Mesothelial cell of epicardium (in vitro differentiated cells): ENCODE measurements around the gene ATAD2B. TPM values are rescaled to one million over a fixed set of nuclear protein-coding genes. Genes with fewer than 3 reads are reported as not detected.

Source experiments
- DNase-seq, 2 experiments: peaks; one replicate each; pipeline ENCODE4 v3.0.0; 2021; ENCODE audit warnings: low spot score in 2 of 2; ENCODE audit not compliant: unreplicated experiment in 2 of 2
- H3K27ac Mint-ChIP-seq: 2 replicates; pipeline ENCODE4 v1.8.0; 2021; ENCODE audit warnings: mixed read lengths
- H3K27me3 Mint-ChIP-seq: 2 replicates; pipeline ENCODE4 v1.8.0; 2021; ENCODE audit warnings: low read depth, mixed read lengths
- H3K36me3 Mint-ChIP-seq: 2 replicates; pipeline ENCODE4 v1.8.0; 2021; ENCODE audit warnings: mixed read lengths
- H3K4me1 Mint-ChIP-seq: 2 replicates; pipeline ENCODE4 v1.8.0; 2021; ENCODE audit warnings: mixed read lengths
- H3K4me3 Mint-ChIP-seq: 2 replicates; pipeline ENCODE4 v1.8.0; 2021; ENCODE audit warnings: mild to moderate bottlenecking, moderate library complexity, mixed read lengths
- H3K9me3 Mint-ChIP-seq: 2 replicates; pipeline ENCODE4 v1.8.0; 2021; ENCODE audit warnings: mixed read lengths
- total RNA-seq: library from RNA; stranded (reverse); gene quantifications from 3 replicates; pipeline ENCODE4 v1.2.1, GENCODE V29; 2021
- TF ChIP-seq, protein P1 (sequence below): fragments of 200-600 bp; sonication (generic); IDR thresholded peaks from one replicate; pipeline ENCODE4 v1.5.0; 2021; ENCODE audit warnings: antibody characterized with exemption; ENCODE audit not compliant: unreplicated experiment

ATAD2B gene
- total RNA-seq, 1 donor from 2014 or later: 35.6 TPM

DNA sequence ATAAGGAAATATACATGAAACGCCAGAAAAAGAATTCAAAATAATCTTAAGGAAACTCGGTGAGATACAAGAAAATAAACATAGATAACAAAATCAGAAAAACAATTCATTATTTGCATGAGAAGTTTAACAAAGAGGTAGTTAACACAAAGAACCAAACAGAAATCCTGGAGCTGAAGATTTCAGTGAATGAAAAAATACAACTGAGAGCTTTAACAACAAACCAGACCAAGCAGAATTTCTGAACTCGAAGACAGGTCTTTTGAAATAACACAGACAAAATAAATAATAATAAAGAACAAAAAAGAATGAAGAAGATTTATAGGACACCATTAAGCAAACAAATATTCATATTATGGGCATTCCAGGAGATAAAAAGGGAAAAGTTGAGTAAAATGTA is 204.7 kb downstream of the ATAD2B start:
- TF ChIP-seq, protein P1, sequence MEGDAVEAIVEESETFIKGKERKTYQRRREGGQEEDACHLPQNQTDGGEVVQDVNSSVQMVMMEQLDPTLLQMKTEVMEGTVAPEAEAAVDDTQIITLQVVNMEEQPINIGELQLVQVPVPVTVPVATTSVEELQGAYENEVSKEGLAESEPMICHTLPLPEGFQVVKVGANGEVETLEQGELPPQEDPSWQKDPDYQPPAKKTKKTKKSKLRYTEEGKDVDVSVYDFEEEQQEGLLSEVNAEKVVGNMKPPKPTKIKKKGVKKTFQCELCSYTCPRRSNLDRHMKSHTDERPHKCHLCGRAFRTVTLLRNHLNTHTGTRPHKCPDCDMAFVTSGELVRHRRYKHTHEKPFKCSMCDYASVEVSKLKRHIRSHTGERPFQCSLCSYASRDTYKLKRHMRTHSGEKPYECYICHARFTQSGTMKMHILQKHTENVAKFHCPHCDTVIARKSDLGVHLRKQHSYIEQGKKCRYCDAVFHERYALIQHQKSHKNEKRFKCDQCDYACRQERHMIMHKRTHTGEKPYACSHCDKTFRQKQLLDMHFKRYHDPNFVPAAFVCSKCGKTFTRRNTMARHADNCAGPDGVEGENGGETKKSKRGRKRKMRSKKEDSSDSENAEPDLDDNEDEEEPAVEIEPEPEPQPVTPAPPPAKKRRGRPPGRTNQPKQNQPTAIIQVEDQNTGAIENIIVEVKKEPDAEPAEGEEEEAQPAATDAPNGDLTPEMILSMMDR: no peak
- H3K9me3 Mint-ChIP-seq: peaks cover 37% of the 10 kb centered on the region
- no peaks in the 10 kb centered on the region for H3K27me3 Mint-ChIP-seq
- no peak overlapping the region for H3K27ac Mint-ChIP-seq
- no peak overlapping the region for H3K4me3 Mint-ChIP-seq
- H3K36me3 Mint-ChIP-seq: peaks cover 43% of the 10 kb centered on the region
- no peaks in the 10 kb centered on the region for H3K4me1 Mint-ChIP-seq
- no peak for DNase-seq

DNA sequence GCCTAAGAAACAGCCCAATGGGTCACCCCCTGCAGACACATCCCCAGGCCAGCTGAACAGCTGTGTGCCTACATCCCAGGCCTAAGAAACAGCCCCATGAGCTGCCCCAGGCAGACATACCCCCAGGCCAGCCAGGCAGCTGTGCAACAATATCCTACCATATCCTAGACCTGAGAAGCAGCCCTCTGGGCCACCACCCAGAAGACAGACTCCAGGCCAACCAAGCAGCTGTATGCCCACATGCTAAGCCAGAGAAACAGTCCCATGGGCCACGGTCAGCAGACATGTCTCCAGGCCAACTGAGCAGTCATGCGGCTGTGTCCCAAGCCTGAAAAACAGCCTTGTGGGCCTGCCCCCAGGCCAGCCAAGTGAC is 205.5 kb downstream of the ATAD2B start:
- H3K4me1 Mint-ChIP-seq: no peaks in the 10 kb centered on the region
- H3K27ac Mint-ChIP-seq: no peak overlapping the region
- H3K9me3 Mint-ChIP-seq: peaks cover 34% of the 10 kb centered on the region
- H3K27me3 Mint-ChIP-seq: no peaks in the 10 kb centered on the region
- peaks cover 38% of the 10 kb centered on the region for H3K36me3 Mint-ChIP-seq
- DNase-seq: no peak
- H3K4me3 Mint-ChIP-seq: no peak overlapping the region
- TF ChIP-seq, protein P1: no peak

GRCh38 chr2:23720705-23721453 is 206.0 kb downstream of the ATAD2B start:
- H3K27me3 Mint-ChIP-seq: no peaks in the 10 kb centered on the region
- DNase-seq: no peak
- peaks cover 36% of the 10 kb centered on the region for H3K36me3 Mint-ChIP-seq
- peaks cover 32% of the 10 kb centered on the region for H3K9me3 Mint-ChIP-seq
- TF ChIP-seq, protein P1: no peak
- H3K4me1 Mint-ChIP-seq: no peaks in the 10 kb centered on the region
- H3K4me3 Mint-ChIP-seq: no peak overlapping the region
- H3K27ac Mint-ChIP-seq: no peak overlapping the region

DNA sequence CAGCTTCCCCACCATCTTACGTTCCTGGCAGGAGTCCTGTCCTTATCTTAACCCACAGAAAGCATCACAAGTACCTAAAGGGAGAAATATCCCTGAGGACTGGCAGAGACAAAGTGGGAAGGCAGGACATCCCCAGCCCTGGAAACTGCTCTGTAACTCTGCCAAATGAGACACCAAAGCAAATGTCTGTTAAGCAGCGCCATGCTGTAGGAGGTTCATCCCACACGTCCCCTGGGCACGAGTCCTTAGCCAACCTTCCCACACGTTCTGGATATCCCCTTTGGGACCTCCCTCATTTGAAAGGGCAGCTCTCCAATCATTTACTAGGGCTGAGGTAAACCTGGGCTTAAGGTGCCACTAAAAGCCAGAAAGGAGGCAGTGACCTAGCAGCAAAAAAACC is 207.2 kb downstream of the ATAD2B start:
- Mint-ChIP-seq H3K9me3 (peaks cover 24% of the 10 kb centered on the region), H3K27me3 (no peaks in the 10 kb centered on the region), H3K4me1 (no peaks in the 10 kb centered on the region), H3K27ac (no peak overlapping the region), H3K4me3 (no peak overlapping the region), H3K36me3 (peaks cover 25% of the 10 kb centered on the region)
- DNase-seq: no peak
- TF ChIP-seq, protein P1: no peak

- TF ChIP-seq, protein P1: no peak
- H3K4me3 Mint-ChIP-seq: no peak overlapping the region
- H3K4me1 Mint-ChIP-seq: no peaks in the 10 kb centered on the region
- no peak overlapping the region for H3K27ac Mint-ChIP-seq
- DNase-seq: no peak
- H3K9me3 Mint-ChIP-seq: peaks cover 20% of the 10 kb centered on the region
- peaks cover 22% of the 10 kb centered on the region for H3K36me3 Mint-ChIP-seq
- H3K27me3 Mint-ChIP-seq: no peaks in the 10 kb centered on the region
Measured at GRCh38 chr2:23718931-23719700, 207.8 kb downstream of the ATAD2B start.
